ENCODE data around the gene C1QTNF2. TPM values are rescaled to one million over a fixed set of nuclear protein-coding genes. Genes with fewer than 3 reads are reported as not detected.

The C1QTNF2 gene
- polyA plus RNA-seq, 1 donor (not counting 4 experiments of a cell fraction or from before 2014, with no cell fraction given): 0.07 TPM

DNA sequence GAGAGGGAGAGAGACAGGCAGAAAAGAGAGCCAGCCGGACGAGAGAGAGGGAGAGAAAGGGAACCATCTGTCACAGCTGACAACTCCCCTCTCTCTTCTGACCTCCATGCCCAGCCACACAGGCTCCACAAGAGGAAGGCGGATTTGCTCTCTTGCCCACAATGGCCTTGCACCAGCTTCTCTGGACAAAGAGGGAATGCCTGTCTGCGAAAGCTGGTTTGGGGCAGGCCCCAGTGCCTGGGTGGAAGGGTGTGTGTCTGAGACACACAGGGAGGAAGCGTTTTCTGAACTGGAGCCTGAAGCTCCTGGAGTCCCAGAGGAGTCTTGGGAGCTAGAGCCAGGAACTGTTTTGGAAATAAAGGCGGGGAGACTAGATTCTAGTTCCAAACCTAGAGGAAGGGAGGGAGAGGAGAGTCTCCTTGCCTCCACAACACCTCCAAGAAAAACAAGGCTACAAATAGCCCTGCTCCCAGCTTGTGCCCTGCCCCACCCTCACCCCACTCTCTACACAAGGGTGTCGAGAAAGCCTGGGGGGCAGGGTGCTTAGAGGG lies 12.5 kb downstream of the C1QTNF2 start:
- peaks cover 10% of the 10 kb centered on the region for H3K4me1 ChIP-seq (ENCODE audit: control insufficient read depth, extremely low read depth, insufficient read depth, low read length)
- H3K4me2 ChIP-seq (ENCODE audit: control insufficient read depth, extremely low read depth, insufficient read depth, low read depth, low read length): no peak overlapping the region
- dilution Hi-C loops (cut with MboI; ENCODE audit: extremely low pct_ligation_motif_present, low sequenced_read_pairs): no loop called here
- no peak for FAIRE-seq
- no peak overlapping the region for H3K27ac ChIP-seq (ENCODE audit: control insufficient read depth, insufficient read depth, low read length)
- DNase-seq (ENCODE audit: low read depth, low spot score): no peak
- TF ChIP-seq, protein P1, sequence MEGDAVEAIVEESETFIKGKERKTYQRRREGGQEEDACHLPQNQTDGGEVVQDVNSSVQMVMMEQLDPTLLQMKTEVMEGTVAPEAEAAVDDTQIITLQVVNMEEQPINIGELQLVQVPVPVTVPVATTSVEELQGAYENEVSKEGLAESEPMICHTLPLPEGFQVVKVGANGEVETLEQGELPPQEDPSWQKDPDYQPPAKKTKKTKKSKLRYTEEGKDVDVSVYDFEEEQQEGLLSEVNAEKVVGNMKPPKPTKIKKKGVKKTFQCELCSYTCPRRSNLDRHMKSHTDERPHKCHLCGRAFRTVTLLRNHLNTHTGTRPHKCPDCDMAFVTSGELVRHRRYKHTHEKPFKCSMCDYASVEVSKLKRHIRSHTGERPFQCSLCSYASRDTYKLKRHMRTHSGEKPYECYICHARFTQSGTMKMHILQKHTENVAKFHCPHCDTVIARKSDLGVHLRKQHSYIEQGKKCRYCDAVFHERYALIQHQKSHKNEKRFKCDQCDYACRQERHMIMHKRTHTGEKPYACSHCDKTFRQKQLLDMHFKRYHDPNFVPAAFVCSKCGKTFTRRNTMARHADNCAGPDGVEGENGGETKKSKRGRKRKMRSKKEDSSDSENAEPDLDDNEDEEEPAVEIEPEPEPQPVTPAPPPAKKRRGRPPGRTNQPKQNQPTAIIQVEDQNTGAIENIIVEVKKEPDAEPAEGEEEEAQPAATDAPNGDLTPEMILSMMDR (optimal IDR thresholded peaks at IDR 0.05 in 1 of 3, IDR thresholded peaks at IDR 0.05 in 1 of 3, conservative IDR thresholded peaks at IDR 0.05 in 1 of 3; ENCODE audit: extremely low read depth in 1 of 3, insufficient read depth in 2 of 3, low read length in 3 of 3): no peak
- no peak for TF ChIP-seq EZH2 (IDR thresholded peaks at IDR 0.05; ENCODE audit: low read length)
- no peak overlapping the region for H3K9ac ChIP-seq (ENCODE audit: control insufficient read depth, extremely low read depth, insufficient read depth, low read length)
- H3K9me3 ChIP-seq (ENCODE audit: control insufficient read depth, low read depth, low read length): no peaks in the 10 kb centered on the region
- H4K20me1 ChIP-seq (ENCODE audit: control insufficient read depth, extremely low read depth, insufficient read depth, low read length): no peaks in the 10 kb centered on the region
- H3K4me3 ChIP-seq (ENCODE audit: control insufficient read depth in 2 of 3, extremely low read depth in 1 of 3, insufficient read depth in 2 of 3, low read depth in 1 of 3, low read length in 3 of 3): no peak overlapping the region
- no peaks in the 10 kb centered on the region for H3K79me2 ChIP-seq (ENCODE audit: control insufficient read depth, insufficient read depth, low read length)
- H2AFZ ChIP-seq (ENCODE audit: control insufficient read depth, low read length): no peak overlapping the region
- no peaks in the 10 kb centered on the region for H3K36me3 ChIP-seq (ENCODE audit: control insufficient read depth in 2 of 2, extremely low read depth in 1 of 2, insufficient read depth in 2 of 2, low read length in 2 of 2)
- H3K27me3 ChIP-seq (ENCODE audit: control insufficient read depth, extremely low read depth, insufficient read depth, low read length): no peaks in the 10 kb centered on the region
- no peaks in the 10 kb centered on the region for H3K9me1 ChIP-seq (ENCODE audit: control insufficient read depth, extremely low read depth, insufficient read depth, low read length)

GRCh38 chr5:160357394-160357793 lies 13.0 kb downstream of the C1QTNF2 start:
- H4K20me1 ChIP-seq (ENCODE audit: control insufficient read depth, extremely low read depth, insufficient read depth, low read length): no peaks in the 10 kb centered on the region
- no peak overlapping the region for H3K9ac ChIP-seq (ENCODE audit: control insufficient read depth, extremely low read depth, insufficient read depth, low read length)
- H3K4me2 ChIP-seq (ENCODE audit: control insufficient read depth, extremely low read depth, insufficient read depth, low read depth, low read length): no peak overlapping the region
- H3K27me3 ChIP-seq (ENCODE audit: control insufficient read depth, extremely low read depth, insufficient read depth, low read length): no peaks in the 10 kb centered on the region
- no peak overlapping the region for H3K27ac ChIP-seq (ENCODE audit: control insufficient read depth, insufficient read depth, low read length)
- H3K36me3 ChIP-seq (ENCODE audit: control insufficient read depth in 2 of 2, extremely low read depth in 1 of 2, insufficient read depth in 2 of 2, low read length in 2 of 2): no peaks in the 10 kb centered on the region
- H2AFZ ChIP-seq (ENCODE audit: control insufficient read depth, low read length): no peak overlapping the region
- H3K9me1 ChIP-seq (ENCODE audit: control insufficient read depth, extremely low read depth, insufficient read depth, low read length): no peaks in the 10 kb centered on the region
- TF ChIP-seq, protein P1 (optimal IDR thresholded peaks at IDR 0.05 in 1 of 3, IDR thresholded peaks at IDR 0.05 in 1 of 3, conservative IDR thresholded peaks at IDR 0.05 in 1 of 3; ENCODE audit: extremely low read depth in 1 of 3, insufficient read depth in 2 of 3, low read length in 3 of 3): no peak
- TF ChIP-seq EZH2 (IDR thresholded peaks at IDR 0.05; ENCODE audit: low read length): no peak
- H3K79me2 ChIP-seq (ENCODE audit: control insufficient read depth, insufficient read depth, low read length): no peaks in the 10 kb centered on the region
- H3K4me1 ChIP-seq (ENCODE audit: control insufficient read depth, extremely low read depth, insufficient read depth, low read length): peaks cover 10% of the 10 kb centered on the region
- no peak for FAIRE-seq
- H3K4me3 ChIP-seq (ENCODE audit: control insufficient read depth in 2 of 3, extremely low read depth in 1 of 3, insufficient read depth in 2 of 3, low read depth in 1 of 3, low read length in 3 of 3): no peak overlapping the region
- DNase-seq (ENCODE audit: low read depth, low spot score): no peak
- dilution Hi-C loops (cut with MboI; ENCODE audit: extremely low pct_ligation_motif_present, low sequenced_read_pairs): no loop called here
- no peaks in the 10 kb centered on the region for H3K9me3 ChIP-seq (ENCODE audit: control insufficient read depth, low read depth, low read length)
